Left ventricle myocardium superior (tissue), 1 donor: ENCODE data around the gene FBP1. TPM values are rescaled to one million over a fixed set of nuclear protein-coding genes. Genes with fewer than 3 reads are reported as not detected.

Source experiments
- total RNA-seq: library from RNA; stranded (reverse); fragmentation: NEBNext Ultra II Directional; extraction: Animal tissue kit (Norgen Biotek cat#: 25700); gene quantifications from one replicate; pipeline ENCODE4 v1.2.1, GENCODE V29; 2021
- donor health status: DM: no; HTN: yes; CAD: no; lungs with severe emphysema.

FBP1 gene
- total RNA-seq, 1 donor from 2014 or later, result 1.3 TPM

Other genes starting within 250 kb of the FBP1 start
- gene PCAT7, start 84.4 kb downstream of the FBP1 start, total RNA-seq, result not detected
- gene FBP2, start 45.7 kb downstream of the FBP1 start, total RNA-seq, result not detected
- gene AOPEP, start 87.2 kb upstream of the FBP1 start, total RNA-seq, result 161 TPM